Activated T-cell treated with anti-CD3 and anti-CD28 coated beads for 4 hours (primary cell): ENCODE measurements around the gene VPS16.

Source experiments
- DNase-seq: peaks from one replicate; pipeline ENCODE4 v3.0.0-alpha.2; 2020

VPS16 gene

GRCh38 chr20:2836035-2836434, 4.5 kb upstream of the VPS16 start:
- no peak for DNase-seq

- no peak for DNase-seq
These were observed 3.2 kb upstream of the VPS16 start for GRCh38 chr20:2837221-2837960.

- DNase-seq: no peak
These were observed 2.3 kb upstream of the VPS16 start for GRCh38 chr20:2838170-2838797.

GRCh38 chr20:2838847-2839671, 1.5 kb upstream of the VPS16 start:
- DNase-seq: no peak

- DNase-seq: no peak
These were observed 810 bp upstream of the VPS16 start for GRCh38 chr20:2839732-2840137.

GRCh38 chr20:2840967-2841531, 504 bp downstream of the VPS16 start:
- DNase-seq: no peak

- no peak for DNase-seq
These were observed 5.1 kb downstream of the VPS16 start for GRCh38 chr20:2845607-2846006.

- no peak for DNase-seq
These were observed 6.2 kb downstream of the VPS16 start for GRCh38 chr20:2846698-2847097.

GRCh38 chr20:2847802-2848201, 7.3 kb downstream of the VPS16 start:
- no peak for DNase-seq

- DNase-seq: no peak
These were observed 9.0 kb downstream of the VPS16 start for GRCh38 chr20:2849529-2849928.

- no peak for DNase-seq
These were observed 10.5 kb downstream of the VPS16 start for GRCh38 chr20:2851086-2851485.

- no peak for DNase-seq
These were observed 18.0 kb downstream of the VPS16 start for GRCh38 chr20:2858591-2858990.

GRCh38 chr20:2859330-2860121, 19.0 kb downstream of the VPS16 start:
- DNase-seq: no peak

GRCh38 chr20:2864626-2865025, 24.1 kb downstream of the VPS16 start:
- DNase-seq: no peak

- no peak for DNase-seq
These were observed 24.6 kb downstream of the VPS16 start for GRCh38 chr20:2865101-2865500.

GRCh38 chr20:2865630-2866029, 25.1 kb downstream of the VPS16 start:
- peak; percentile 52 for DNase-seq

- no peak for DNase-seq
These were observed 25.7 kb downstream of the VPS16 start for GRCh38 chr20:2866236-2866635.

- DNase-seq: no peak
These were observed 26.7 kb downstream of the VPS16 start for GRCh38 chr20:2867081-2867864.

- DNase-seq: no peak
These were observed 28.8 kb downstream of the VPS16 start for GRCh38 chr20:2869381-2869780.

- DNase-seq: no peak
These were observed 30.5 kb downstream of the VPS16 start for GRCh38 chr20:2871111-2871465.

- DNase-seq: no peak
These were observed 31.3 kb downstream of the VPS16 start for GRCh38 chr20:2871661-2872458.
